GM23248 (cell line): ENCODE results near the gene HTR4.

Experiments used
- EZH2 ChIP-seq: fragments of 200-600 bp; sonication (generic); IDR thresholded peaks from 2 replicates; pipeline ENCODE4 v1.6.1; 2018; ENCODE audit warnings: antibody characterized with exemption, mild to moderate bottlenecking; ENCODE audit not compliant: insufficient read depth, poor library complexity, severe bottlenecking
- EZH2phosphoT487 ChIP-seq: fragments of 200-600 bp; sonication (generic); IDR thresholded peaks from 2 replicates; pipeline ENCODE4 v1.6.1; 2018; ENCODE audit warnings: antibody characterized with exemption, moderate library complexity, mild to moderate bottlenecking, low read depth; ENCODE audit not compliant: insufficient read depth

DNA sequence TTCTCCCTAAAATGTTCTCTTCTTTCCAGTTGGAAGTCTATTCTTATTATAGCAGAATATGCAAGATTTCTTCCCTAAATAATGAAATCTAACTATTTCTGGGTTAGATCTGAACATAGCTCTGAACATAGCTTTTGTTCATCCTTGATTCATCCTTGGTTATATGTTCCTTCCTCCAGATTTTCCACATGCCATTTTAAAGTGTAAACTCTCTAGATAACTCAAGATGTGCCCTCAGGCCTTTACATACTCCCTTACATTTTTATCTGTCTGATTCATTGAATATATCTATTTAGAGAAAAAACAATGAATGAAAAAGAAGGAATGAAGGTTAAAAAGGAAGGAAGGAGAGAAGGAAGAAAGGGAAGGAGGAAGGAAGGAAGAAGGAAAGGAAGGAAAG lies 169.7 kb downstream of the HTR4 start:
- TF ChIP-seq EZH2phosphoT487 (no peak), EZH2 (no peak)
